GM19043 (cell line): ENCODE measurements around the gene B3GAT1.

Experiments used
- ATAC-seq: cut with Tn5 transposase; IDR thresholded peaks from one replicate; pipeline ENCODE4 v1.9.1; 2021; ENCODE audit warnings: low read depth; ENCODE audit not compliant: unreplicated experiment

The B3GAT1 gene

DNA sequence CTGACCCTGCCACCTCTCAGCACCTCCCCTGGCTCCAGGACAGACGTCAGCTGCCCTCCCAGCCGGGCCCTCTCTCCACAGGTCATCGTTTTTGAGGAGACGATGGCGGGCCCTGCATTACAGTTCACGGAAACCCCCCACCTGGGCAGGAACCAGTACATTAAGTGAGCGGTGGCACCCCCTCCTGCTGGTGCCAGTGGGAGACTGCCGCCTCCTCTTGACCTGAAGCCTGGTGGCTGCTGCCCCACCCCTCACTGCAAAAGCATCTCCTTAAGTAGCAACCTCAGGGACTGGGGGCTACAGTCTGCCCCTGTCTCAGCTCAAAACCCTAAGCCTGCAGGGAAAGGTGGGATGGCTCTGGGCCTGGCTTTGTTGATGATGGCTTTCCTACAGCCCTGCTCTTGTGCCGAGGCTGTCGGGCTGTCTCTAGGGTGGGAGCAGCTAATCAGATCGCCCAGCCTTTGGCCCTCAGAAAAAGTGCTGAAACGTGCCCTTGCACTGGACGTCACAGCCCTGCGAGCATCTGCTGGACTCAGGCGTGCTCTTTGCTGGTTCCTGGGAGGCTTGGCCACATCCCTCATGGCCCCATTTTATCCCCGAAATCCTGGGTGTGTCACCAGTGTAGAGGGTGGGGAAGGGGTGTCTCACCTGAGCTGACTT lies 37.0 kb downstream of the B3GAT1 start:
- ATAC-seq: no peak

DNA sequence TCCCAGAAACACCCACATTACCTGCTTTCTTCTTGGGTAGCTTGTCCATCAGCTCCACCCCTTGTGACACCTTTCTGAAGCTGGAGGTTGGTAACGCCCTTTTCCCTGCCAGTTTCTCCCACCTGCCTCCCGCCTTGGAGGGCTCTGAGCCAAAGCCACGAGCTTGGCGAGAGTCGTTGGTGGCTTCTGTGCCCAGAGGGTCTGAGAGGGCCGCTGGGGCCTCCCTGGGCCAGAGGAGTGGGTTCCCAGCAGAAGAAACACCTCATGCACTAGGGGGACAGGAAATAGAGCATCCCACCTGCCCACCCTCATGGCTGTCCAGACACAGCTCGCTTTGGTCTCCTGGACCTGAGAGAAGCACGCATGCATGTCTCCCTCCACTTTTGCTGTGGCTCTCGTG lies 37.9 kb downstream of the B3GAT1 start:
- ATAC-seq: no peak

DNA sequence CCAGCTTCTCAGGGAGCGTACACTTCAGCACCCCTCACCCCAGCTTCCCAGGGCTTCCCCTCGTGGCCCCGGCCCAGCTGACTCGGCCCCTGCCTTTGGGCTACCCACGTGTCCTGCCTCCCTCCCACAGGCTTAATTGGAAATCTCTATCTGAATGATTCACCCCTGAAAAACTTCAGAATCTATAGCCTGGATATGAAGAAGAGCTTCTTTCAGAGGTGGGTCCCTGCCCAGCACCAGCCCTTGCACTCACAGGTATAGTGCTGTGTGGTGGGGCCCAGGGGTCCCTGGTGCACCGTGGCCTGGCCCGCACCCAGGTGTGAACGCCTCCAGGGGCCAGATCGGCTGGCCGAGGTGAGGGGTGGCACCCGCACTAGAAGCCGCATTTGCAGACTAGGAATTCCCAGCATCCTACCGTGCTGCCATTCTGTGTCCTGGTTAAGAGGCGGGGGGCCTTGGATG lies 38.4 kb downstream of the B3GAT1 start:
- no peak for ATAC-seq

DNA sequence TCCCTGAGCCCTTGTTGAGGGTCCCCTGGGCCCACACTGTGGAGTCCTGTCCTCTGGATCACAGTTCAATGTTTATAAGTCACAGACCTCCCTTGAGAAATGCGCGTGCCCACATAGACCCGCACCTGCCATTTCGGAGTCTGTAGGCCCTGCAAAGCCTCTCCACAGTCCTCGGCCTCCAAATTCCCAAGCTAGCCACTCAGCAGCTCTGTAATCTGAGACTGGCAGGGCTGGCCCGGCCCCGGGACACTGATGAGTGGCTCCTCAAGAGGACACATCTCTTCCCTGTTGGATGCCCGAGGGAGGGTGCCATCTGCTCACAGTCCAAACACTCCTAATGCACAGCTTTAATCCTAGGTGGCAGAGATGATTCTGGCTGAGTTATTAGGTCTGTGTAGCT lies 39.1 kb downstream of the B3GAT1 start:
- no peak for ATAC-seq

GRCh38 chr11:134372536-134372935 lies 39.5 kb downstream of the B3GAT1 start:
- ATAC-seq: no peak

DNA sequence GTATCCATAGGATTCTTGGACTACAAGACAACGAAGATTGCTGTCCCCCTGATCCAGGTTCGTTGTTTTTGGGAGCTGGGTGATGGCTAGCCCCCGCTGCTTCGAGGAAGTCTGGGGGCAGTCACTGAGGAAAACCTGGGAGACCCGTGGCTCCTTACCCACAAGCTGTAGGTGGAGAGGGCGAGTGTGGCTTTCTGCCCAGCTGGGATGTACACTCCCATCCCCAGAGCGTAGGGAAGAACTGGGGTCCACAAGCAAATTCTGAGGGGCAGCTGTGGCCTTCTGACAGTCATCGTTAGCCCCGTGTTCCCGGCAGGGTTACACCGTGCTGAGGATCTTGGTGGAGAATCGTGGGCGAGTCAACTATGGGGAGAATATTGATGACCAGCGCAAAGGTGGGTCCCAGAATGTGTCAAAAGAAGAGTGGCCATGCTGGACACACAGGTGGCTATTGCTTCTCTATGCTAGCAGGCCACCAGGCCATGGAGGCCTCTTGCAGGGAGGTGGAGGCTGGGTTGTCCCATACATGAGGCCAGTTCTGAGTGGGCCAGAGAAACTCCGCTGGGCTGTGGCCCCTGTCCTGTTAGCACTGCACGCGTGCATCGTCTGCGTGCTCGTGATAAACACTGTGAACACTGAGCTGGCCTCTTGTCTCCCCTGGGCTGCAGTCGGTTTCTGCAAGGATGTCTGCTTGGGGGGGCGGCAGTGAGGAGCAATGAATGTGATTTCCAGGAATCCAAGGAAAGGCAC lies 40.4 kb downstream of the B3GAT1 start:
- ATAC-seq: no peak

DNA sequence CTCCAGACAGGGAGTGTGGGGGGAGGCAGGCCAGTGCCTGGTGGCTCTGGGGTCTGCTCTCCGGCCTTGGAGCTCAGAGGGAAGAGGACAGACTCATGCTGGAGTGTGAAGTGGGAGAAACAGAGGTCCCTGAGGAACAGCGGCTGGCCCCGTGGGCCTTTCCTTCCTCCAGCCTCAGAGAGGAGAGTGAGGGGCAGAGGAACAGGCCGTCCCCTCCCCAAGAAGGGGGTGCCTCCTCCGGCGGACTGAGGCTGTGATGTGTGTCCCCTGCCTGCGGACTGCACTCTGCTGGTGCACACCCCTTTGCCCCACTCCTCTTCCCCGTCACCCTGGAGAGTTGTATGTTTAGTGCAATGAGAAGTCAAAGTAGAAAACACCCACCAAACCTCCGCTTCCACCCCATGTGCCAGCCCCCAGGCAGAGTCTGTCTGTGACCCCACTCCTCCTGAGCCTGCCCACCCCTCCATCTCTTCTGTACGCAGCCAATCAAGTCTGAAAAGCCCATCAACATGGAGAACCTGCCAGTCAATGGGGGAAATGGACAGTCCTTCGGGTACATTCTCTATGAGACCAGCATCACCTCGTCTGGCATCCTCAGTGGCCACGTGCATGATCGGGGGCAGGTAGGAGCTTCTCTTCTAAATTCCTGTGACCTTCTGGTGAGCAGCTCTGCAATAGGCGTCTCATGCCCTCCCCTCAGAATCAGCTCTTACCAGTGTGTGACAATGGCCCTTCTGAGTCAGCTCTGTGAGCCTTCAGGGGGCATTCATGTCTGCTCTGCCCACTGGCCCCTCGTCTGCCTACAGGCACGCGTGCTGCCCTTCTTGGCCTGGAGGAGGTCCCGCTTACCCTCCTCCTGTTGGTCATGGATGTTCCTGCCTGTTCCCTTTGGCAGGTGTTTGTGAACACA lies 41.3 kb downstream of the B3GAT1 start:
- no peak for ATAC-seq

DNA sequence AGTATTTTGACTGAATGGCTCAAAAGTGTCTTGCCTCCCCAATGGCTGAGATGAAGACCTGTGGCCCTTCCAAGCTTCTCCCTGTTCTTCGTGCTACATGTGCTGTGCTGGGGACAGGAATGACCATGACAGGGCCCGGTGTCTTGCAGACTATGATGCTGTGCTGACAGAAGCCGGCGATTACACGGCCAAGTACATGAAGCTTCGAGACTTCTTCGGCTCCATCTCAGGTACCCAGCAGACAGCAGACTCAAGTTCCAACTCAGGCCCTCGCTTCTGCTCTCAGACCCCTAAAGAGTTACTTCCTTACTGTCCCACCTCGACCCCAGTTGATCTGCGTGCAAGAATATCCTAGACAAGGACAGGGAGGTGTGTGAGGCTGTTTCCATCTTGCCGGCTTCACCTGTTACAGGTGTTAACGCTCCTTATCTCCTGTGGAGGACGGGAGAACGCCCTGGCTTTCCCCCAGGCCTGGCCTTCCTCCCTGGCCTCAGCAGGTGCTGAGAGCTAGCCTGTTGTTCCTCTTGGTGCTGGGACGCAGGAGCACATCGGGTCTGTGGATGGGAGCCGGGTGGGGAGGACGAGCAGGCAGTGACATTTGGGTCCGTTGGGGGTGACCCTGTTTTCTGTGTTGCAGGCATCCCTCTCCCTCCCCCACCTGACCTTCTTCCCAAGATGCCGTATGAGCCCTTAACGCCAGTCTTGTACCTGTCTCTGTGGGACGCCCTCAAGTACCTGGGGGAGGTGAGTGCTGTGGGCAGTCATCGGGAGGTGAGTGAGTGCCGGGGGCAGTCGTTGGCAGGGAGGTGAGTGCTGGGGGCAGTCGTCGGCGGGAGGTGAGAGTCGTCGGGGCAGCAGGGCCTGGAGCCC lies 42.2 kb downstream of the B3GAT1 start:
- ATAC-seq: no peak

GRCh38 chr11:134367781-134368180 lies 44.3 kb downstream of the B3GAT1 start:
- no peak for ATAC-seq

DNA sequence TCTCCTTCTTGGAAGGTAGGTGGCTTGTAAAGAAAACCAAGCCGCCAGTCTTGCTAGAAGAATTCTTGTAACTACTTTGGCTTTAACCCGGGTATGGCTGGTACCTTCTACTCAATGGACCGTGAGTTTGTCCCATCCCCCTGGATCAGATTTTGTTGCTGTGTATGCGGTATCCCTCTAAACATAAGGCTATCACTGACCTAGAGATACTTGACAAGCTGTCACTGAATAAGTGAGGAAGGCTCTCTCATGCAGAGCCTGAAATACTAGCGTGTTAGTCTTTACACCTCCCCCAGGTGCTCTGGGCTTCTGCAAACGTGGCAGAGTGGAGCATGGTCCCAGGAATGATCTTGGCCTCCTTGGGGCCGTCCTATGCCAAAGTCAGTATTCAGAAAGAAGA lies 45.8 kb downstream of the B3GAT1 start:
- ATAC-seq: no peak

DNA sequence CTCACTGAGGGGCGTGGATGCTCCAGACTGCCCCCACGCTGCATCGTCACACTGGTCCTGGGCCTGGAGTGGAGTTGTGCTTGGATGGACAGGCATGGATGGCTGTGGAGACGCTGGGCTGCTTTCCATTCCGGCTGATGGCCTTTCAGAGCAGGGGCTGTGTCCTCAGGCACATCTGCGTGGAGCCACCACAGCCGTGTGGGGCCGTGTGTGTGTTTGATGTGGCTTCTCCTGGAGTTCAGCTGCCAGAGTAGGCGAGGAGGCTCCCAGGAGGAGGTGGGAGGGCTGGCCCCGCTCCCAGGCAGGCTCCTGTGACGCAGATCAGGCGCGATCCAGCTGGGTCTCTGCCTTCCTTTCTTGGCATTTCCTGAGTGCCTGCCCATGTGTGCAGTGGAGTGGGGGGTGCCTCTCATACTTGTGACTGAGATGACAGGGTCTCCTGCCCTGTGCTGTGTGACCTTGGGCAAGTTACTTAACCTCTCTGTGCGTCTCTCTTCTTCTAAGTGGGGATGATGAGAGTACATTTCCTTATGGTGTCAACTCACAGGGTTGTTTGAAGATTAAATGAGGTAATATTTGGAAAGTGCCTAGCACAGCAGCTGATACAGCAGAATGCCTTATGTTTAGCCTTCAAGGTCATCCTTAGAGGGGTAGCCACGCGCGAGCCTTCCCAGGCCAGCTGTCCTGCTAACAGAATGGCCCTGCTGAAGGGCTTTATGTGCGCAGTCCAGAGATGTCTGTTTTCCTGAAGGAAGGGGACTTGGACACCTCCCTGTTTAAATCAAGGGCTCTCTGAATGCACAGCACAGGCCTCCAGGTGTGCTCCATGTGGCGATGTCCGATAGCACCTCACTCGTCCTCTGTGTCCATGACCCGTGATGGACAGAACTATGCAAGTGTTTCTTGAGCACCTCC lies 46.8 kb downstream of the B3GAT1 start:
- no peak for ATAC-seq

- ATAC-seq: no peak
Measured at GRCh38 chr11:134364261-134364660, 47.8 kb downstream of the B3GAT1 start.

DNA sequence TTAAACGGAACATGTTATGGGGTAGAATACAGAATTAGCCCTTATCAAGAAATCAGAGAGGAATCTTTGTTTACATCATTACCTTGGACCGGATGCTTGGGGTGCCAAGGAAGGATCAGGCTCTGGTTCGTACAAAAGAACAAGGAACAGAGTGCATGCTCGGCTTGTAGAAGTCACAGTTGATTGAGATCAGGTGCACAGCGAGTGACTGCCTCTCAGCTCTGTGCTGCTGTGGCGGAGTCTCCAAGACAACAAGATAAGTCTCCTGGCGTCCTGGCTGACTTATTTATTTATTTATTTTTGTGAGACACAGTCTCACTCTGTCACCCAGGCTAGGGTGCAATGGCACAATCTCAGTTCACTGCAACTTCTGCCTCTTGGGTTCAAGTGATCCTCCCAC lies 48.5 kb downstream of the B3GAT1 start:
- ATAC-seq: no peak

DNA sequence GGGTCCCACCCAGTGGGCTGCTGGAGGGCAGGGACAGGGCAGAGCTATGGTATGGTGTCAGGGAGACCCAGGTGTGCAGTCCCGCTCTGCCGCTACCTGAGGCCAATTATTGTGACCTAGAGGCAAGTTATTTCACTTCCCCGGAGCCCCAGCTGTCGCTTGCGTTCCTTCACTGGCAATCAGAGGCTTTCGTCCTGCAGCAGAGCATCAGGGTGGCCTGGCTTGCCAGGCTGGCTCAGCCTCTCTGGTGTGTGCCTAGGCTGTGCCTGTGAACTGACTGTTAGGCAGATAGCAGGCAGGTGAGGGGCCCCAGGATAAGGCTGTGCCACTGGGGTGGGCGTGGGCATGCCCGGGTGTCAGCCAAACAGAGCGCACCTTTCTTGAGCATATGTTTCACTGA lies 48.9 kb downstream of the B3GAT1 start:
- no peak for ATAC-seq

GRCh38 chr11:134362192-134362901 lies 49.7 kb downstream of the B3GAT1 start:
- ATAC-seq: no peak

- no peak for ATAC-seq
Measured at GRCh38 chr11:134361661-134362060, 50.4 kb downstream of the B3GAT1 start.

- no peak for ATAC-seq
Measured at GRCh38 chr11:134360050-134360835, 51.8 kb downstream of the B3GAT1 start.

- no peak for ATAC-seq
Measured at GRCh38 chr11:134359646-134360045, 52.4 kb downstream of the B3GAT1 start.
